Lower leg skin (tissue), 4 donors: ENCODE measurements around the gene MED9. TPM values are rescaled to one million over a fixed set of nuclear protein-coding genes. Genes with fewer than 3 reads are reported as not detected.
A peak's percentile ranks its signal among the peaks of the same experiment; 100 is the strongest.
"Not testable (repeated sequence)": the region's sequence is repeated elsewhere in the genome, so short reads cannot be mapped to it uniquely, and the experiment has no call there.

Experiments used
- DNase-seq, 2 donors: peaks; one replicate each; pipeline ENCODE4 v3.0.0-alpha.2; 2019; ENCODE audit warnings: low spot score in 2 of 2
- H3K4me3 ChIP-seq: fragments of 200-600 bp; sonication (generic); 2 replicates; pipeline ENCODE4 v1.5.1; 2017; ENCODE audit warnings: mild to moderate bottlenecking, low read depth; ENCODE audit not compliant: poor library complexity, severe bottlenecking
- POLR2A ChIP-seq, 2 donors: fragments of 450-650 bp; IDR thresholded peaks; one replicate each; pipeline ENCODE4 v1.6.1; 2016 to 2017; ENCODE audit warnings: antibody characterized with exemption in 2 of 2, mild to moderate bottlenecking in 1 of 2, moderate library complexity in 1 of 2
- WGBS, 2 donors: methylation state at CpG; one replicate each; pipeline ENCODE4 v1.1.5; 2018; 5-methylcytosine and 5-hydroxymethylcytosine counted together
- intact Hi-C: fragments of 100-400 bp; cut with DNase I; formaldehyde crosslinking; loops from one replicate; pipeline ENCODE4 v1.15.0; 2023; ENCODE audit warnings: low total_unique reads
- total RNA-seq, 4 donors: library from RNA; depleted of rRNA; stranded (reverse); fragments of >200 nt; gene quantifications; one replicate each; pipeline ENCODE4 v1.1.0, GENCODE V29; 2016
- TF ChIP-seq, protein P1 (sequence below), 3 donors: fragments of 450-650 bp; IDR thresholded peaks; one replicate each; pipeline ENCODE4 v1.5.1; 2016; ENCODE audit warnings: antibody characterized with exemption in 3 of 3, mild to moderate bottlenecking in 3 of 3, moderate library complexity in 2 of 3

The MED9 gene, protein sequence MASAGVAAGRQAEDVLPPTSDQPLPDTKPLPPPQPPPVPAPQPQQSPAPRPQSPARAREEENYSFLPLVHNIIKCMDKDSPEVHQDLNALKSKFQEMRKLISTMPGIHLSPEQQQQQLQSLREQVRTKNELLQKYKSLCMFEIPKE
- 10 to 100 TPM; 14.8 to 29.3 (median 24.2) TPM for total RNA-seq

DNA sequence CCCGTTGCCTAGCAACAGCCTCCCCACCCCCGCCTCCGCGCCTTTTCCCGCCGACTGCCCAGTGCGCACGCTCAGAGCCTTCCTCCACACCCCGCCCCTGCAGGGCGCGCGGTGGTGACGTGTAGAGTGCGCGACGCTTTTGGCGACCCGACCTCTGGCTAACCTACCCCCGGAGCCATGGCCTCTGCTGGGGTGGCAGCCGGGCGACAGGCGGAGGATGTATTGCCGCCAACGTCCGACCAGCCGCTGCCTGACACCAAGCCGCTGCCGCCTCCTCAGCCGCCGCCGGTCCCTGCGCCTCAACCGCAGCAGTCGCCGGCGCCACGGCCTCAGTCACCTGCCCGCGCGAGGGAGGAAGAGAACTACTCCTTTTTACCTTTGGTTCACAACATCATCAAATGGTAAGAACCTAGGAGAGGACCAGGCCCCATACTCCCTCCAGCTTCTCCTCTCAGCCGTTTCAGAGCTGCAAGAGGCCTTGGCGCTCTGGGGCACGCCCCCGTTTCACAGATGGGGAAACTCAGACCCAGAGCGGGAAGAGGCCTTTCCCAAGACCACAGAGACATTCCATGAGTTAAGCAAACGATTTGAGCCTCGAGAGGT, at the start of gene MED9:
TSS of gene MED9 (plus strand) at position 136 of the 603 bp plus-strand sequence. CDS start at position 178, 42 bp downstream.
- 0% methylated on average over 30 to 47 of the region's 47 CpGs for WGBS, 2 donors
- TF ChIP-seq, protein P1, sequence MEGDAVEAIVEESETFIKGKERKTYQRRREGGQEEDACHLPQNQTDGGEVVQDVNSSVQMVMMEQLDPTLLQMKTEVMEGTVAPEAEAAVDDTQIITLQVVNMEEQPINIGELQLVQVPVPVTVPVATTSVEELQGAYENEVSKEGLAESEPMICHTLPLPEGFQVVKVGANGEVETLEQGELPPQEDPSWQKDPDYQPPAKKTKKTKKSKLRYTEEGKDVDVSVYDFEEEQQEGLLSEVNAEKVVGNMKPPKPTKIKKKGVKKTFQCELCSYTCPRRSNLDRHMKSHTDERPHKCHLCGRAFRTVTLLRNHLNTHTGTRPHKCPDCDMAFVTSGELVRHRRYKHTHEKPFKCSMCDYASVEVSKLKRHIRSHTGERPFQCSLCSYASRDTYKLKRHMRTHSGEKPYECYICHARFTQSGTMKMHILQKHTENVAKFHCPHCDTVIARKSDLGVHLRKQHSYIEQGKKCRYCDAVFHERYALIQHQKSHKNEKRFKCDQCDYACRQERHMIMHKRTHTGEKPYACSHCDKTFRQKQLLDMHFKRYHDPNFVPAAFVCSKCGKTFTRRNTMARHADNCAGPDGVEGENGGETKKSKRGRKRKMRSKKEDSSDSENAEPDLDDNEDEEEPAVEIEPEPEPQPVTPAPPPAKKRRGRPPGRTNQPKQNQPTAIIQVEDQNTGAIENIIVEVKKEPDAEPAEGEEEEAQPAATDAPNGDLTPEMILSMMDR (IDR thresholded peaks at IDR 0.05): no peak
- TF ChIP-seq POLR2A (IDR thresholded peaks at IDR 0.05): peak in 1 of 2 donors; percentile 62
- peak; percentile 88 to 98 for DNase-seq
- intact Hi-C loops: no loop called here
- H3K4me3 ChIP-seq: peak within 1 kb of the TSS; percentile 95

DNA sequence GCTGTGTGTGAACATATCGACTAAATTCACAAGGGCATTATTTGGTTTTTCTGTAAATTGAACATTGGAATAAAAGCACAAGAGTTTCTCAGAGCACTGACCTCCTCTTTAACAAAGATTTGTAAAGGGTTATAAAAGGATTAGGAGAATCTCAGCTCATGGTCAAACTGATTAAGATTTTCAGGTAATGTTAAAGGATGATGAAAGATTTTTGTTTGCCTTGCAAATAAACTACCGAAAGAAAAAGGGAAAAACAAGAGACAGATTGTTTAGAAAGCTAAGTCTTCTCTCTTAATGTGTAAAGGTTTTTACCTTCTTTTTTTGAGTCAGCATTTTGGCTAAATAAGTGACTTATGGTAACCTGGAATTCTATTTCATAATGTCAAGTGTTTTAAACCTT, 47.6 kb upstream of the MED9 start:
- TF ChIP-seq, protein P1 (IDR thresholded peaks at IDR 0.05): no peak
- no peak for TF ChIP-seq POLR2A (IDR thresholded peaks at IDR 0.05)
- WGBS, 2 donors: 84 to 91% methylated on average over 2 of the region's 2 CpGs
- H3K4me3 ChIP-seq: no peak overlapping the region
- DNase-seq: no peak
- intact Hi-C loops: loop anchor here (10.0 kb wide), 1 partner anchor 64 kb away; no protein-coding TSS in a partner anchor

DNA sequence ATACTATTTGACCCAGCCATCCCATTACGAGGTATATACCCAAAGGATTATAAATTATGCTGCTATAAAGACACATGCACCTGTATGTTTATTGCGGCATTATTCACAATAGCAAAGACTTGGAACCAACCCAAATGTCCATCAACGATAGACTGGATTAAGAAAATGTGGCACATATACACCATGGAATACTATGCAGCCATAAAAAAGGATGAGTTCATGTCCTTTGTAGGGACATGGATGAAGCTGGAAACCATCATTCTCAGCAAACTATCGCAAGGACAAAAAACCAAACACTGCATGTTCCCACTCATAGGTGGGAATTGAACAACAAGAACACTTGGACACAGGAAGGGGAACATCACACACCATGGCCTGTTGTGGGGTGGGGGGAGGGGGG, 45.9 kb upstream of the MED9 start:
- DNase-seq, H3K4me3 ChIP-seq, intact Hi-C loops: not testable (repeated sequence)
- 91 to 93% methylated on average over 3 to 4 of the region's 4 CpGs for WGBS, 2 donors

DNA sequence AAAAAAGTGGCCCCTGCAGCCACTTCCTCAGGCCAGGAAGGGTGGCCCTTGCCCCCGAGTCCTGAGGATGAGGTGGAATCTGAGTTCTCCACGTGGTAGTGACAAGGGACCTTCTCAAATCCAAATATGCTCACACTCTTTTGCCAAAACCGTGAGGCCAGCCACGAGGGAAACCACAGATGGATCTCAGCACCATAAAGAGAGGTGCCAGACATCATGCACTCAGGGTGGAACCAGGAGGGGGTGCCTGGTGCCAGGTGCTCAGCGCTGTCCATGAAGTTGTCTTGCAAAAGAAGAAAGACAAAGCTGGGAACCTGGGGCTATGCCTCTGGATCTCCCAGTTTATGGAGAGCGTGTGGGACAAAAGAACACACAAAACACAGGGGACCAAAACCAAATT, 45.2 kb upstream of the MED9 start:
- H3K4me3 ChIP-seq: no peak overlapping the region
- intact Hi-C loops: no loop called here
- TF ChIP-seq POLR2A (IDR thresholded peaks at IDR 0.05): no peak
- TF ChIP-seq, protein P1 (IDR thresholded peaks at IDR 0.05): no peak
- no peak for DNase-seq
- WGBS, 2 donors: 56 to 63% methylated on average over 6 of the region's 6 CpGs

DNA sequence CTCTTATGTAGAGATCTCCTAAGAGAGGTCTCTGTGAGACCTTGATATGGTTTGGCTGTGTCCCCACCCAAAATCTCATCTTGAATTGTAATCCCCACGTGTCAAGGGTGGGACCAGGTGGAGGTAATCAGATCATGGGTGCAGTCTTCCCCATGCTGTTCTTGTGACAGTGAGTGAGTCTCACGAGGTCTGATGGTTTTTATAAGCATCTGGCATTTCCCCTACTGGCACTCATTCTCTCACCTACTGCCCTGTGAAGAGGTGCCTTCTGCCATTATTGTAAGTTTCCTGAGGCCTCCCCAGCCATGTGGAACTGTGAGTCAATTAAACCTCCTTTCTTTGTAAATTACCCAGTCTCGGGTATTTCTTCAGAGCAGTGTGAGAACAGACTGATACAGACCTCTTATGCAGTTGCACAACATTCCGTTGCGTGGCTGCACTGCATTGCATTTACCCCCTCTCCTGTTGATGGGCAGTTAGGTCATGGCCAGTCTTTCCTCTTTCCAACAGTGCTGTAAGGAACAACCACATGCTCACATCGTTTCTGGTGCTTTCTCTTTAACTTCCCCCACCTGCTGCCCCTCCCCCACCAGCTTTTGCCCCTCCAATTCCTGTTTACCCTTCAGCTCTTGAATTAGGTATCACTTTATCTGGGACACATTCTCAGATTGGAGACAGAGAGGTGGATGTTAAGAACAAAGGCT, 43.6 kb upstream of the MED9 start:
- H3K4me3 ChIP-seq: no peak overlapping the region
- TF ChIP-seq POLR2A (IDR thresholded peaks at IDR 0.05): no peak
- TF ChIP-seq, protein P1 (IDR thresholded peaks at IDR 0.05): no peak
- intact Hi-C loops: no loop called here

DNA sequence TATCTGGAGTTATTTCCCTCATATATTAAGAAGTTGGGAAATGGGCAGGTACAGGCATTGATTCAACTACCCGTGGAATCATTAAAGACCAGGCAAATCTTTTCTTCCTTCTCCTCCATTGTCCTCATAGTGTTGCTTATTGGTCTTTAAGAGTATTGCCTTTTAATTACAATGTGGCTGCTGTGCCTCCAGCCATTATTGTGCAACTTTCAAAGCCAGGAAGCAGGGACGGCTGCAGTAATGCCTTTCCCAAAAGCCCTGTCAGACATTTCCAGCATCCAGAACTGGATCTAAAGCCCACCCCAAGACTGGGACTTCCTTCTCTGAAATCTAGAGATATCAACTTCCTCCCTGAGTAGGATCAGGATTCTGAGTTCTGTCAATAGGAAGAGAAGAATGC, 42.3 kb upstream of the MED9 start:
- peak in 1 of 2 donors; percentile 9 for DNase-seq
- TF ChIP-seq, protein P1 (IDR thresholded peaks at IDR 0.05): no peak
- no peak for TF ChIP-seq POLR2A (IDR thresholded peaks at IDR 0.05)
- WGBS, 2 donors: 60 to 62% methylated on average over 2 of the region's 2 CpGs
- H3K4me3 ChIP-seq: no peak overlapping the region
- intact Hi-C loops: no loop called here

More for the DNA sequence above, 43.6 kb upstream of the MED9 start:
- DNase-seq: peak in 1 of 2 donors; percentile 60
- WGBS, 2 donors: 62 to 68% methylated on average over 6 of the region's 6 CpGs
